HepG2 (cell line): Measurements from ENCODE around the gene COG8. TPM values are rescaled to one million over a fixed set of nuclear protein-coding genes. Genes with fewer than 3 reads are reported as not detected.

Experiments used
- ATF7 ChIP-seq, 2 experiments: fragments of 450-650 bp in 1 of 2; sonication (generic) in 1 of 2; formaldehyde crosslinking in 1 of 2; IDR thresholded peaks; 2 replicates each; pipeline versions ENCODE4 v1.4.0 to v1.6.1; 2016 to 2020; ENCODE audit warnings: antibody characterized with exemption in 1 of 2, mild to moderate bottlenecking in 1 of 2, missing genetic modification reagents in 1 of 2
- BRD4 ChIP-seq: sonication (generic); formaldehyde crosslinking; IDR thresholded peaks from 2 replicates; pipeline ENCODE4 v1.4.0; 2020; ENCODE audit warnings: missing genetic modification reagents
- CCAR2 ChIP-seq: fragments of 200-400 bp; formaldehyde crosslinking; optimal IDR thresholded peaks from 2 replicates; pipeline ENCODE3; 2018; ENCODE audit warnings: low read depth, mild to moderate bottlenecking, low read length, moderate library complexity
- FOXP1 ChIP-seq, 2 experiments: fragments of 450-650 bp in 1 of 2; IDR thresholded peaks; 2 replicates each; pipeline ENCODE4 v1.6.1; 2017 to 2018; ENCODE audit warnings: antibody characterized with exemption in 1 of 2
- HES4 ChIP-seq: sonication (generic); formaldehyde crosslinking; IDR thresholded peaks from 2 replicates; pipeline ENCODE4 v1.9.0; 2021; ENCODE audit warnings: mild to moderate bottlenecking, missing genetic modification reagents, borderline replicate concordance
- HHEX ChIP-seq: IDR thresholded peaks from 2 replicates; pipeline ENCODE4 v1.6.1; 2016; ENCODE audit warnings: control low read depth
- MIER2 ChIP-seq: IDR thresholded peaks from 2 replicates; pipeline ENCODE4 v1.6.1; 2016; ENCODE audit warnings: missing biosample characterization, missing genetic modification reagents
- MXD3 ChIP-seq: IDR thresholded peaks from 2 replicates; pipeline ENCODE4 v1.6.1; 2016; ENCODE audit warnings: mild to moderate bottlenecking, missing biosample characterization, missing genetic modification reagents
- NCOA1 ChIP-seq: sonication (generic); formaldehyde crosslinking; IDR thresholded peaks from 2 replicates; pipeline ENCODE4 v1.9.0; 2021; ENCODE audit warnings: missing genetic modification reagents
- PITX1 ChIP-seq: sonication (generic); formaldehyde crosslinking; IDR thresholded peaks from 2 replicates; pipeline ENCODE4 v1.5.1; 2020; ENCODE audit warnings: mild to moderate bottlenecking, missing genetic modification reagents
- SCMH1 ChIP-seq: sonication (generic); formaldehyde crosslinking; IDR thresholded peaks from 2 replicates; pipeline ENCODE4 v1.9.0; 2021; ENCODE audit warnings: missing genetic modification reagents, mild to moderate bottlenecking, borderline replicate concordance
- TGIF2 ChIP-seq: IDR thresholded peaks from 2 replicates; pipeline ENCODE4 v1.6.1; 2016; ENCODE audit warnings: control low read depth, missing compliant biosample characterization
- U2AF1 ChIP-seq: fragments of 200-400 bp; formaldehyde crosslinking; optimal IDR thresholded peaks from 2 replicates; pipeline ENCODE3; 2017; ENCODE audit warnings: mild to moderate bottlenecking, low read depth, low read length
- ZKSCAN8 ChIP-seq: IDR thresholded peaks from 2 replicates; pipeline ENCODE4 v1.6.1; 2016; ENCODE audit warnings: borderline replicate concordance, missing genetic modification reagents, missing compliant biosample characterization
- ZNF446 ChIP-seq: sonication (generic); formaldehyde crosslinking; IDR thresholded peaks from 2 replicates; pipeline ENCODE4 v1.5.0; 2020; ENCODE audit warnings: mild to moderate bottlenecking, missing genetic modification reagents
- ZNF552 ChIP-seq: sonication (generic); formaldehyde crosslinking; IDR thresholded peaks from 2 replicates; pipeline ENCODE4 v1.9.0; 2022; ENCODE audit warnings: missing genetic modification reagents, mild to moderate bottlenecking, borderline replicate concordance
- ZNF564 ChIP-seq: sonication (generic); formaldehyde crosslinking; IDR thresholded peaks from 2 replicates; pipeline ENCODE4 v1.8.1; 2023; ENCODE audit warnings: mild to moderate bottlenecking, missing genetic modification reagents
- ZNF577 ChIP-seq: sonication (generic); formaldehyde crosslinking; IDR thresholded peaks from 2 replicates; pipeline ENCODE4 v1.4.0; 2020; ENCODE audit warnings: mild to moderate bottlenecking, low read depth, missing genetic modification reagents, borderline replicate concordance
- ZNF607 ChIP-seq: sonication (generic); formaldehyde crosslinking; IDR thresholded peaks from 2 replicates; pipeline ENCODE4 v1.5.1; 2020; ENCODE audit warnings: missing genetic modification reagents, mild to moderate bottlenecking, borderline replicate concordance
- ZNF704 ChIP-seq: sonication (generic); formaldehyde crosslinking; IDR thresholded peaks from 2 replicates; pipeline ENCODE4 v1.8.1; 2023; ENCODE audit warnings: mild to moderate bottlenecking, inconsistent platforms, moderate library complexity, missing genetic modification reagents, borderline replicate concordance
- polyA plus RNA-seq, 8 experiments: library from polyadenylated mRNA; depleted of rRNA in 3 of 8; stranded (reverse) in 7 of 8; unstranded in 1 of 8; fragments of >200 nt; fragmentation: Illumina TruSeq in 4 of 8; extraction: Trizol in 4 of 8; gene quantifications; 2 replicates each; pipeline versions ENCODE4 v1.2.1 to v1.2.3, GENCODE V29; 2011 to 2016; ENCODE audit warnings: low read depth in 4 of 8, missing spikeins in 1 of 8, mixed read lengths in 1 of 8; ENCODE audit not compliant: insufficient read depth in 1 of 8
- total RNA-seq, 5 experiments: library from RNA; depleted of rRNA; stranded (reverse); fragments of >200 nt; fragmentation: Illumina TruSeq; extraction: Trizol; gene quantifications; 2 replicates each; pipeline ENCODE4 v1.2.3, GENCODE V29; 2016; ENCODE audit warnings: low read depth in 1 of 5
- TF ChIP-seq, protein P1 (sequence below): sonication (generic); formaldehyde crosslinking; conservative IDR thresholded peaks from 2 replicates; pipeline ENCODE4 v1.8.0; 2022; ENCODE audit warnings: missing genetic modification reagents
- TF ChIP-seq, protein P2 (sequence below): IDR thresholded peaks from 2 replicates; pipeline ENCODE4 v1.6.1; 2012; ENCODE audit warnings: low read depth, low read length, improper control_type of control experiment

The COG8 gene
- total and polyA plus RNA-seq, 2 of the 13 experiments (the other 11 are each of a cell fraction or from before 2014, with no cell fraction given), result 45.5 to 52.1 TPM

GRCh38 chr16:69329369-69330285 lies 9.7 kb downstream of the COG8 start (continued):
- no peak for TF ChIP-seq SCMH1 (CRISPR knock-in tag)
- TF ChIP-seq ZNF577 (CRISPR knock-in tag), result no peak
- no peak for TF ChIP-seq NCOA1 (CRISPR knock-in tag)
- no peak for TF ChIP-seq ZNF552
- no peak for TF ChIP-seq ZNF704 (CRISPR knock-in tag)
- TF ChIP-seq ATF7 (IDR thresholded peaks at IDR 0.05), result no peak
- peak; percentile 33; the same call in 1 of the 2 replicates for TF ChIP-seq ATF7 (CRISPR knock-in tag; IDR thresholded peaks at IDR 0.05)
- peak; percentile 40; the same call in 1 of the 2 replicates for TF ChIP-seq PITX1
- no peak; the same call in 1 of the 2 replicates for TF ChIP-seq HES4 (CRISPR knock-in tag)
- TF ChIP-seq ZNF446 (CRISPR knock-in tag), result no peak
- TF ChIP-seq HHEX (CRISPR knock-in tag), result no peak
- no peak for TF ChIP-seq ZNF564
- TF ChIP-seq MIER2, result no peak
- TF ChIP-seq U2AF1, result no peak
- TF ChIP-seq TGIF2 (CRISPR knock-in tag), result peak; percentile 79; the same call in 1 of the 2 replicates
- TF ChIP-seq, protein P1, sequence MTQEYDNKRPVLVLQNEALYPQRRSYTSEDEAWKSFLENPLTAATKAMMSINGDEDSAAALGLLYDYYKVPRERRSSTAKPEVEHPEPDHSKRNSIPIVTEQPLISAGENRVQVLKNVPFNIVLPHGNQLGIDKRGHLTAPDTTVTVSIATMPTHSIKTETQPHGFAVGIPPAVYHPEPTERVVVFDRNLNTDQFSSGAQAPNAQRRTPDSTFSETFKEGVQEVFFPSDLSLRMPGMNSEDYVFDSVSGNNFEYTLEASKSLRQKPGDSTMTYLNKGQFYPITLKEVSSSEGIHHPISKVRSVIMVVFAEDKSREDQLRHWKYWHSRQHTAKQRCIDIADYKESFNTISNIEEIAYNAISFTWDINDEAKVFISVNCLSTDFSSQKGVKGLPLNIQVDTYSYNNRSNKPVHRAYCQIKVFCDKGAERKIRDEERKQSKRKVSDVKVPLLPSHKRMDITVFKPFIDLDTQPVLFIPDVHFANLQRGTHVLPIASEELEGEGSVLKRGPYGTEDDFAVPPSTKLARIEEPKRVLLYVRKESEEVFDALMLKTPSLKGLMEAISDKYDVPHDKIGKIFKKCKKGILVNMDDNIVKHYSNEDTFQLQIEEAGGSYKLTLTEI (CRISPR knock-in tag), result no peak
- TF ChIP-seq FOXP1 (IDR thresholded peaks at IDR 0.05), result no peak
- no peak for TF ChIP-seq FOXP1 (CRISPR knock-in tag; IDR thresholded peaks at IDR 0.05)
- TF ChIP-seq BRD4 (CRISPR knock-in tag), result 0 out of 2 replicates have a peak, but pooled peaks have one; percentile 1
- TF ChIP-seq, protein P2, sequence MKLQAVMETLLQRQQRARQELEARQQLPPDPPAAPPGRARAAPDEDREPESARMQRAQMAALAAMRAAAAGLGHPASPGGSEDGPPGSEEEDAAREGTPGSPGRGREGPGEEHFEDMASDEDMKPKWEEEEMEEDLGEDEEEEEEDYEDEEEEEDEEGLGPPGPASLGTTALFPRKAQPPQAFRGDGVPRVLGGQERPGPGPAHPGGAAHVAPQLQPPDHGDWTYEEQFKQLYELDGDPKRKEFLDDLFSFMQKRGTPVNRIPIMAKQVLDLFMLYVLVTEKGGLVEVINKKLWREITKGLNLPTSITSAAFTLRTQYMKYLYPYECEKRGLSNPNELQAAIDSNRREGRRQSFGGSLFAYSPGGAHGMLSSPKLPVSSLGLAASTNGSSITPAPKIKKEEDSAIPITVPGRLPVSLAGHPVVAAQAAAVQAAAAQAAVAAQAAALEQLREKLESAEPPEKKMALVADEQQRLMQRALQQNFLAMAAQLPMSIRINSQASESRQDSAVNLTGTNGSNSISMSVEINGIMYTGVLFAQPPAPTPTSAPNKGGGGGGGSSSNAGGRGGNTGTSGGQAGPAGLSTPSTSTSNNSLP, result no peak; the same call in 1 of the 2 replicates
- no peak for TF ChIP-seq CCAR2
- no peak for TF ChIP-seq ZKSCAN8 (CRISPR knock-in tag)
- TF ChIP-seq ZNF607 (CRISPR knock-in tag), result no peak
- TF ChIP-seq MXD3 (CRISPR knock-in tag), result no peak; the same call in 1 of the 2 replicates
